Colonic mucosa (tissue), 4 donors: ENCODE results near the gene EPHA8. TPM values are rescaled to one million over a fixed set of nuclear protein-coding genes. Genes with fewer than 3 reads are reported as not detected.

ENCODE experiments used
- DNase-seq: peaks from one replicate; pipeline ENCODE4 v3.0.0-alpha.2; 2020
- H3K27ac ChIP-seq: fragments of 200-600 bp; one replicate; pipeline ENCODE4 v1.8.0; 2021
- H3K27me3 ChIP-seq: fragments of 200-600 bp; one replicate; pipeline ENCODE4 v1.8.0; 2021
- H3K36me3 ChIP-seq: fragments of 200-600 bp; one replicate; pipeline ENCODE4 v1.8.0; 2021
- H3K4me1 ChIP-seq: fragments of 200-600 bp; one replicate; pipeline ENCODE4 v1.8.0; 2021; ENCODE audit warnings: mild to moderate bottlenecking
- H3K4me3 ChIP-seq: fragments of 200-600 bp; one replicate; pipeline ENCODE4 v1.8.0; 2021
- H3K9ac ChIP-seq, 2 donors: one replicate each; pipeline ENCODE4 v1.7.0; 2013; ENCODE audit warnings: control low read depth in 2 of 2, low read depth in 2 of 2, low read length in 2 of 2
- H3K9me3 ChIP-seq: fragments of 200-600 bp; one replicate; pipeline ENCODE4 v1.8.0; 2021
- CTCF ChIP-seq: fragments of 200-600 bp; IDR thresholded peaks from one replicate; pipeline ENCODE4 v1.8.0; 2022; ENCODE audit warnings: antibody characterized with exemption, mild to moderate bottlenecking
- intact Hi-C: fragments of 100-400 bp; cut with DNase I; formaldehyde crosslinking; loops from one replicate; pipeline ENCODE4 v1.14.1; 2022
- total RNA-seq, 2 donors: library from RNA; stranded (reverse); fragmentation: NEBNext Ultra II Directional in 1 of 2; extraction: Animal tissue kit (Norgen Biotek cat#: 25700) in 1 of 2; gene quantifications; one replicate each; pipeline ENCODE4 v1.2.1, GENCODE V29; 2021
- donor health status: healthy.
- donor health status: DM: no; HTN: no; CAD: no.
- donor health status: DM: no; HTN: no; CAD: no.

The EPHA8 gene
- total RNA-seq, 2 donors from 2014 or later: not detected

GRCh38 chr1:22598736-22599135 is 35.4 kb downstream of the EPHA8 start:
- H3K4me1 ChIP-seq: no peaks in the 10 kb centered on the region
- no peaks in the 10 kb centered on the region for H3K36me3 ChIP-seq
- H3K27me3 ChIP-seq: peaks cover 4% of the 10 kb centered on the region
- no peaks in the 10 kb centered on the region for H3K9me3 ChIP-seq
- no peak overlapping the region for H3K4me3 ChIP-seq
- no peak overlapping the region for H3K27ac ChIP-seq
- no peak overlapping the region for H3K9ac ChIP-seq
- TF ChIP-seq CTCF: no peak
- intact Hi-C loops: no loop called here
- DNase-seq: no peak

- no peak overlapping the region for H3K27ac ChIP-seq
- DNase-seq: peak; percentile 31
- H3K27me3 ChIP-seq: no peaks in the 10 kb centered on the region
- intact Hi-C loops: no loop called here
- no peak overlapping the region for H3K4me3 ChIP-seq
- H3K36me3 ChIP-seq: no peaks in the 10 kb centered on the region
- no peaks in the 10 kb centered on the region for H3K4me1 ChIP-seq
- H3K9ac ChIP-seq: no peak overlapping the region
- no peaks in the 10 kb centered on the region for H3K9me3 ChIP-seq
- no peak for TF ChIP-seq CTCF
Measured at GRCh38 chr1:22600071-22600816, 37.0 kb downstream of the EPHA8 start.

- Histone ChIP-seq H3K9ac (no peak overlapping the region), H3K27ac (no peak overlapping the region), H3K9me3 (no peaks in the 10 kb centered on the region), H3K36me3 (no peaks in the 10 kb centered on the region), H3K4me1 (no peaks in the 10 kb centered on the region), H3K4me3 (no peak overlapping the region), H3K27me3 (no peaks in the 10 kb centered on the region)
- DNase-seq: no peak
- TF ChIP-seq CTCF: no peak
- intact Hi-C loops: no loop called here
Measured at GRCh38 chr1:22600817-22601605, 37.7 kb downstream of the EPHA8 start.

GRCh38 chr1:22601610-22602009 is 38.3 kb downstream of the EPHA8 start:
- Histone ChIP-seq H3K4me3 (no peak overlapping the region), H3K36me3 (no peaks in the 10 kb centered on the region), H3K9ac (no peak overlapping the region), H3K27me3 (no peaks in the 10 kb centered on the region), H3K9me3 (no peaks in the 10 kb centered on the region), H3K4me1 (no peaks in the 10 kb centered on the region), H3K27ac (no peak overlapping the region)
- no peak for TF ChIP-seq CTCF
- DNase-seq: no peak
- intact Hi-C loops: no loop called here

GRCh38 chr1:22602060-22602740 is 38.9 kb downstream of the EPHA8 start:
- TF ChIP-seq CTCF: no peak
- intact Hi-C loops: no loop called here

More at GRCh38 chr1:22602060-22602740, 38.9 kb downstream of the EPHA8 start:
- no peaks in the 10 kb centered on the region for H3K4me1 ChIP-seq
- H3K4me3 ChIP-seq: no peak overlapping the region
- H3K9ac ChIP-seq: no peak overlapping the region
- H3K27ac ChIP-seq: no peak overlapping the region
- no peak for DNase-seq
- no peaks in the 10 kb centered on the region for H3K36me3 ChIP-seq
- H3K9me3 ChIP-seq: no peaks in the 10 kb centered on the region
- no peaks in the 10 kb centered on the region for H3K27me3 ChIP-seq
